ENCODE data around the gene PON2. TPM values are rescaled to one million over a fixed set of nuclear protein-coding genes. Genes with fewer than 3 reads are reported as not detected.
"Not testable (repeated sequence)": the region's sequence is repeated elsewhere in the genome, so short reads cannot be mapped to it uniquely, and the experiment has no call there.

The PON2 gene
- total RNA-seq, 1 donor from 2014 or later = 91.6 TPM

DNA sequence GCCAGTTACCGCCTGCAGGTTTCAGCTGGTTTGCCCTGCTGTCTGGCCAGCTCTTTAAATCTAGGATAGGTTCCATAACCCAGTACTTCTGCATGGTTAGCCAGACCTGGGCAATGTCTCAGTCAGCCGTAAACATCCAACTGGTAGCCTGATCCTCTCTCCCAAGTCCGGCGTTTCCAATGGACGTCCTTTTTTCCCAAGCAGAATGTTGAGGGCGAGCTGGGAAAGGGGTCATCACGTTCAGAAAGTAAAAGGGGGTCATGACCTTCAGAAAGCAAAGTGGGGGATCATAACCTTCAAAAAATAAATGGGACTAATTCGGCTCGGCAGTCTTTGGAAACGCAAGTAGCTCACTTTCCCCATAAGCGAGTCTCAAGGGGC lies 39.1 kb downstream of the PON2 start:
- H3K4me1 Mint-ChIP-seq (ENCODE audit: low read depth) = no peaks in the 10 kb centered on the region
- H3K4me3 Mint-ChIP-seq (ENCODE audit: unreplicated experiment) = no peak overlapping the region
- no peaks in the 10 kb centered on the region for H3K27me3 Mint-ChIP-seq (ENCODE audit: low read depth)
- TF ChIP-seq, protein P1, sequence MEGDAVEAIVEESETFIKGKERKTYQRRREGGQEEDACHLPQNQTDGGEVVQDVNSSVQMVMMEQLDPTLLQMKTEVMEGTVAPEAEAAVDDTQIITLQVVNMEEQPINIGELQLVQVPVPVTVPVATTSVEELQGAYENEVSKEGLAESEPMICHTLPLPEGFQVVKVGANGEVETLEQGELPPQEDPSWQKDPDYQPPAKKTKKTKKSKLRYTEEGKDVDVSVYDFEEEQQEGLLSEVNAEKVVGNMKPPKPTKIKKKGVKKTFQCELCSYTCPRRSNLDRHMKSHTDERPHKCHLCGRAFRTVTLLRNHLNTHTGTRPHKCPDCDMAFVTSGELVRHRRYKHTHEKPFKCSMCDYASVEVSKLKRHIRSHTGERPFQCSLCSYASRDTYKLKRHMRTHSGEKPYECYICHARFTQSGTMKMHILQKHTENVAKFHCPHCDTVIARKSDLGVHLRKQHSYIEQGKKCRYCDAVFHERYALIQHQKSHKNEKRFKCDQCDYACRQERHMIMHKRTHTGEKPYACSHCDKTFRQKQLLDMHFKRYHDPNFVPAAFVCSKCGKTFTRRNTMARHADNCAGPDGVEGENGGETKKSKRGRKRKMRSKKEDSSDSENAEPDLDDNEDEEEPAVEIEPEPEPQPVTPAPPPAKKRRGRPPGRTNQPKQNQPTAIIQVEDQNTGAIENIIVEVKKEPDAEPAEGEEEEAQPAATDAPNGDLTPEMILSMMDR (IDR thresholded peaks at IDR 0.05) = no peak
- H3K27ac Mint-ChIP-seq (ENCODE audit: unreplicated experiment) = no peak overlapping the region
- no peak for DNase-seq (ENCODE audit: low spot score)
- H3K36me3 Mint-ChIP-seq (ENCODE audit: low read depth) = no peaks in the 10 kb centered on the region
- H3K9me3 Mint-ChIP-seq (ENCODE audit: low read depth) = no peaks in the 10 kb centered on the region

DNA sequence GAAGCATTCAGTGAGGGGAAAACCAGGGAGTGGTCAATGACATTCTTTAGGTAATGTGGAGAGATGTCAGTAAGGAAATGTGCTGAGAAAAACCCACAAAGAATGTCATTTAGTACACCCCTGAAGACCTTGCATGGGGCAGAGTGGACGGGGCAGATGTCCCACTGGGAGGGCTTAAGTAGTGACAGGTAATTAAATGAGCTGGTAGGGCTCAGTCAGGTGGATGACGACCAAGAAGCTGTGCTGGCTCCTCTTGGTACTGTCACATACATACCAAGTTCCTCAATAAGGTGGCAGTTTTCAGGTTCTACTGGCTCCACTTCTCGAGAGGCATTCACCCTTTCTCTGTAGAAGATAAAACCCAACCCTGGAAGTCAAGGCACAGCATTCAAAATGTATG lies 40.5 kb downstream of the PON2 start:
- TF ChIP-seq, protein P1 (IDR thresholded peaks at IDR 0.05) = no peak
- no peaks in the 10 kb centered on the region for H3K27me3 Mint-ChIP-seq (ENCODE audit: low read depth)
- no peak for DNase-seq (ENCODE audit: low spot score)
- H3K9me3 Mint-ChIP-seq (ENCODE audit: low read depth) = no peaks in the 10 kb centered on the region
- H3K4me1 Mint-ChIP-seq (ENCODE audit: low read depth) = no peaks in the 10 kb centered on the region
- no peaks in the 10 kb centered on the region for H3K36me3 Mint-ChIP-seq (ENCODE audit: low read depth)
- H3K4me3 Mint-ChIP-seq (ENCODE audit: unreplicated experiment) = no peak overlapping the region
- H3K27ac Mint-ChIP-seq (ENCODE audit: unreplicated experiment) = no peak overlapping the region

GRCh38 chr7:95391761-95392160 lies 43.1 kb downstream of the PON2 start:
- peaks cover 10% of the 10 kb centered on the region for H3K9me3 Mint-ChIP-seq (ENCODE audit: low read depth)
- H3K36me3 Mint-ChIP-seq (ENCODE audit: low read depth) = no peaks in the 10 kb centered on the region
- no peak for DNase-seq (ENCODE audit: low spot score)
- TF ChIP-seq, protein P1 (IDR thresholded peaks at IDR 0.05) = no peak
- H3K4me3 Mint-ChIP-seq (ENCODE audit: unreplicated experiment) = no peak overlapping the region
- no peak overlapping the region for H3K27ac Mint-ChIP-seq (ENCODE audit: unreplicated experiment)
- H3K27me3 Mint-ChIP-seq (ENCODE audit: low read depth) = no peaks in the 10 kb centered on the region
- H3K4me1 Mint-ChIP-seq (ENCODE audit: low read depth) = no peaks in the 10 kb centered on the region

DNA sequence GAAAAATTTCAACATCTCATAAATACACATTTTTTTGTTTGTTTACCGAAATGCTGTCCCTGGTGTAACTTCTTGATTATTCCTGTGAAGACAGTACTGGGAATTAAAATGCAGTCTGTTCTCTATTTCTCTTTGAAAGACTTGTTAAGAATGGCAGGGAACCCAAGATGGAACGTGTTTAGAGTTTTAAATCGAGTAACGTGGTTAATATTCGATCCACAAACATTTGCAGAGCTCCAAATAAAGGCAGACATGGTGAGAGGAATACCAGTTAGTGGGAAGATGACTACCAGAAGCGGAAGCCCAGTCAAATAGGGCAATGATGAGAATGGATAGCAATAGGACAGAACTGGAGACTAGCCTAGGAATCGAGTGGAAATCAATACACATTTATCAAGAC lies 45.3 kb downstream of the PON2 start:
- H3K9me3 Mint-ChIP-seq (ENCODE audit: low read depth) = peaks cover 12% of the 10 kb centered on the region
- no peaks in the 10 kb centered on the region for H3K36me3 Mint-ChIP-seq (ENCODE audit: low read depth)
- H3K27me3 Mint-ChIP-seq (ENCODE audit: low read depth) = no peaks in the 10 kb centered on the region
- H3K4me3 Mint-ChIP-seq (ENCODE audit: unreplicated experiment) = no peak overlapping the region
- TF ChIP-seq, protein P1 (IDR thresholded peaks at IDR 0.05) = no peak
- DNase-seq (ENCODE audit: low spot score) = no peak
- no peak overlapping the region for H3K27ac Mint-ChIP-seq (ENCODE audit: unreplicated experiment)
- no peaks in the 10 kb centered on the region for H3K4me1 Mint-ChIP-seq (ENCODE audit: low read depth)

GRCh38 chr7:95379457-95379856 lies 55.4 kb downstream of the PON2 start:
- not testable (repeated sequence) for DNase-seq (ENCODE audit: low spot score); H3K4me3 Mint-ChIP-seq (ENCODE audit: unreplicated experiment); H3K36me3 Mint-ChIP-seq (ENCODE audit: low read depth); H3K27me3 Mint-ChIP-seq (ENCODE audit: low read depth); H3K4me1 Mint-ChIP-seq (ENCODE audit: low read depth); H3K27ac Mint-ChIP-seq (ENCODE audit: unreplicated experiment)
- H3K9me3 Mint-ChIP-seq (ENCODE audit: low read depth) = peaks cover 41% of the 10 kb centered on the region

GRCh38 chr7:95376632-95377400 lies 58.0 kb downstream of the PON2 start:
- Mint-ChIP-seq H3K4me3 (ENCODE audit: unreplicated experiment) (no peak overlapping the region), H3K27me3 (ENCODE audit: low read depth) (peaks cover 2% of the 10 kb centered on the region), H3K27ac (ENCODE audit: unreplicated experiment) (no peak overlapping the region), H3K36me3 (ENCODE audit: low read depth) (peaks cover 7% of the 10 kb centered on the region), H3K9me3 (ENCODE audit: low read depth) (peaks cover 31% of the 10 kb centered on the region), H3K4me1 (ENCODE audit: low read depth) (no peaks in the 10 kb centered on the region)
- DNase-seq (ENCODE audit: low spot score) = no peak
- TF ChIP-seq, protein P1 (IDR thresholded peaks at IDR 0.05) = no peak
